ENCODE results near the gene HIP1. TPM values are rescaled to one million over a fixed set of nuclear protein-coding genes. Genes with fewer than 3 reads are reported as not detected.
A peak's percentile ranks its signal among the peaks of the same experiment; 100 is the strongest.
"Not testable (repeated sequence)": the region's sequence is repeated elsewhere in the genome, so short reads cannot be mapped to it uniquely, and the experiment has no call there.

Gene HIP1
- total RNA-seq, 1 donor from 2014 or later: 16.5 TPM

DNA sequence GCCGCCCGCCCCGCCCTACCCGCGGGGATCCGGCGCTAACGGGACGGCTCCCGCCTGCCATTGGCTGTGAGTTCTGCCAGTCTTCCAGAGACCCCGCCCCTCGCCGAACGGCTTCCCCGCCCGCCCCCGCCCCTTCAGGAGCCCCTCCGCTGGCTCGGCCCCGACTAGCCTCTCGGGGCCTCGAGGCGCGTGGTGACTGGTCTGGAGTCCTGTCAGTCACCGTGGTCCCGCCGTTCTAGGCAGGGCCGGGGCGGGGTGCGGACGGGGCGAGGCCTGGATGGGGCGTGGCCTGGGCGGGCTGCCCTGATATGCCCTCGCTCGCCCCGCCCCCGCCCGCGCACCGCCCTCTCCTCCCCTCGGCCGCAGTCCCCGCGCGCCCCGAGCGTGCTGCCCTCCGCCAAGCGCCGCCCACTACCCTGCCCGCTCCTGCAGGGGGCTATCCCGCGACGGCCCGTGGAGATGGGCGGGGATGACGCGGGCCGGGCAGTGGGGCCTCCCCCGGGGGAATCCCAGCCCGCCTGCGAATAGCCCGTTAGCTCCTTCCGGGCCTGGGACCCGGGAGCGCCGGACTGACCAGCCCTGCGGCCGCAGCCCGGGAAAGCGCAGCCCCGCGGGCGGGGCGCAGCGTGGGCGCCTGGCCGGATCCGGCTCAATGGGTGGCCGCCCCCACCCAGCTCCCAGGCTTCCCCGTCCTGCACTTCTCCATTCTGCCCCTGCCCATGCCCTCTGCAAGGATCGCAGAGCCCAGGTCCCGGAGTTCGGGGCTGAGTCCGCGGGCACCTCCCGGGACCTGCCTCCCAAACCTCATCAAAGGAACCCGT lies 444 bp upstream of the HIP1 start:
- DNase-seq: peak; percentile 99

GRCh38 chr7:75737856-75738603 lies 711 bp downstream of the HIP1 start:
- no peak for DNase-seq

- no peak for DNase-seq
These were observed 3.0 kb downstream of the HIP1 start for GRCh38 chr7:75735581-75736350.

GRCh38 chr7:75734586-75735458 lies 3.9 kb downstream of the HIP1 start:
- DNase-seq: no peak

DNA sequence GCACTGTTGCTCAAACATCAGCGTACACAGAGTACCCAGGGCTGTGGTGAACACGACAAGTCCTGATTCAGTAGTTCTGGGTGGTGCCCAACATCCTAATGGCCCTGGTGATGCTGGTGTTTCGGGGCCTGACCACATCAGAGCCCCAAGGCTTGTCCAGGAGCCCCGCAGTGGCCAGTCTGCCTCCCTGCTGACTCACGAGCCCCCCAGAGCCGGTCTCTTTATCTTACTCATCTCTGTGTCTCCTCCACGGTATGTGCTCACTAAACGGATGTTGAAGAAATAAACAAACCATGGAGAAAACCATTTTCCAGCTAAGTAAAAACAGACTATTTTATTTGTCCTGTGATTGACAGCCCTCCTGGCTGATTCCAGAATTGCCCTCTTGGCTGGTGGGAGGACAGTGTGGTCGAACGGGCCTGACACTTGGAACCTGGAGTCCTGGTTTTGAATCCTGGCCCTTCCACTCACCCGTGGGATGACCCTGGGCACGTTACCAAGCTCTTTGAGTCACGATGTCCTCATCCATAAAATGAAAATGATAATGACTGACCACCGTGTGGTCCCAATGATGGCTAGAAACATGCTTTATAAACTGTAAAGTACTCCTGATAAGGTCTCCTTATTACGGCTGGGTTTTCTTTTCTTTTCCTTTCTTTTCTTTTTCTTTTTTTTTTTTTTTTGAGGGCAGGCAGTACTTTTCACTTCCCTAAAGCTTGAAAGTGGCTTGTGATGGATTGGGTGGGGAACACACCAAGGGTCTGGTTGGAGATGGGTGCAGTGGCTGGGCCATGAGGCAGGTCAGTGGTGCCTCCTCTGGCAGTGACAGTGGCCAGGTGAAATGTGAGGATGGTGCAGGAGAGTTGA lies 5.7 kb downstream of the HIP1 start:
- DNase-seq: no peak

DNA sequence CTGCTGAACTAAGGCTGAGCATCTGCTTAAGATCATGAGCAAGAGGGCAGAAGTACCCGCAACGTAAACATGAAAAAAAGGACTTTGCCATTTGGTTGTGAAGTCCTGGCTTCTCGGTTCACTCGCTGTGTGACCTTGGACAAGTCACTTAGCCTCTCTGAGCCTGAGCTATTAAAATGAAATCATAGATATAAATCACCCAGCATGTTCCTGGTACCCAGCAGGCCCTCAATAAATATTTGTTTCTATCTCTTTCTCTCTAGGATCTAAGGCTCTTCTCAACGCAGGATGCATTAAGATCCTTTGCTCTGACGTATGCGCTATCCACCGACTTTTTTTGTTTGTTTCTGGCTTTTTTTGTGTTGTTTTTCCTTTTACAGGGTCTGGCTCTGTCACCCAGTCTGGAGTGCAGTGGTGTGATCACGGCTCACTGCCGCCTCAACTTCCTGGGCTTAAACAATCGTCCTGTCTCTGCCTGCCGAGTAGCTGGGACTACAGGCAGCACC lies 6.7 kb downstream of the HIP1 start:
- no peak for DNase-seq

GRCh38 chr7:75729851-75730274 lies 8.9 kb downstream of the HIP1 start:
- DNase-seq: no peak

DNA sequence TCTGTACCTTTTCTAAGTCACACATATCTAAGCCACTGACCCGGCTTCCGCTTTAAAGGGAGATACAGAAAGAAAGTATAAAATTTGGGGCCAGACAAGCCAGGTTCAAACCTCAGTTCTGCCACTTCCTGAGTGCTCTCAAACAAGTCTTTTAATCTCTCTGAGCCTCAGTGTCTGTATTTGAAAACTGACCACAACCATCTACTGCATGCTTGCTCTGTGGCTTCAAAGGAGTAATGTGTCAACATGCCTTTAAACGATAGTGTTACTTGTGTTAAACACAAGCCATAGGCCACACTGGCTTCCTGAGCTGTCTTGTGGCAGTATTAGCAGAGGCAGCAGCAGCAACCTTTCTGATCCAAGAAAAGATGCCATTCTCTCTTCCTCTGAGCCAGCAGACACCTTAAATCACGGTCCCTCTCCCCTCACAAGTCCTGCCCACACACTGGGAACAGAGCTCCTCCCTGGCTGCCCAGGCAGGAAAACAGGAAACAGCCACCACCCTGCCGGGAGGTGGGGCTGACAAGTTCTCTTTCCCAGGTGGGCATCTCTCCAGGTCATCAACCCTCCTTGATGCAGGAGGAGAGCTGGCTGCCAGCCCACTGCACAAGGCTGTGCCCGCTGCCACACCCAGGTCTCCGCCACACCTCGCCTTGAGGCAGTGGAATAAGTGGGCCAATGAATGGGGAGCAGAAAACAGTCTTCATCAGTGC lies 10.7 kb downstream of the HIP1 start:
- DNase-seq: no peak

- DNase-seq: not testable (repeated sequence)
These were observed 11.4 kb downstream of the HIP1 start for GRCh38 chr7:75727351-75727750.

- no peak for DNase-seq
These were observed 13.4 kb downstream of the HIP1 start for GRCh38 chr7:75725306-75725705.

DNA sequence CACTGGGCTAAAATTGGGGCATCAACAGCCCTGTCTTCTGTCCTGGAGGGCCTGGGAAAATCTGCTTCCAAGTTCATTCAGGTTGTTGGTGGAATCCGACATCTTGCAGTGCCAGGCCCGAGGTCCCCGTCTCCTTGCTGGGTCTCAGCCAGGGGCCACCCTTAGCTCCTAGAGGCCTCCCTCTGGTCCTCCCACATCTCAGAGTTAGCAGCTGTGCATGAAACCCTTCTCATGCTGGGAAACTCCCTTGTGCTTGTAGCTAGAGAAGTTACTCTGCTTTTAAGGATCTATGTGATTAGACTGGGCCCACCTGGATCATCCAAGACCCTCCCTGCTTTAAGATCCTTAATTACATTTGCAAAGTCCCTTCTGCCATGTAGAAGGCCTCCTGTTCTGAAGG lies 15.3 kb downstream of the HIP1 start:
- DNase-seq: no peak

DNA sequence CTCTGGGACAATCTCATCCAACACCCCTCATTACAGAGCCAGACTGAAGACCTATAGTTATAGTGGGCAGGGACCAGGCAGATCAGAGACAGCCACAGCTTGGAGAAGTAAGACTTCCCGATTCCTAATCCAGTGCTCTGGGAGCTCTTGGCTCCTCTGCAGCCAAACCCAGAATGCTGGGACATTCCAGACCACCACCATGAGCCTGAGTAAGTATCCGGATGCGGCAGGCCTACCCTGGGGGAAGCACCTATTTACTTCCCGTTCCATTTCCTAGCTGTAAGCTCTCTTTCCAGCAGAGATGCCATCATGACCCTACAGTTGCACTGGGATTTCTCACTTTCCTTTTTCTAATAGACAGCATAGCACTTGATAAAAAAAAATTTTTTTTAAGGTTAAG lies 16.4 kb downstream of the HIP1 start:
- DNase-seq: no peak

- DNase-seq: not testable (repeated sequence)
These were observed 16.8 kb downstream of the HIP1 start for GRCh38 chr7:75721922-75722321.

DNA sequence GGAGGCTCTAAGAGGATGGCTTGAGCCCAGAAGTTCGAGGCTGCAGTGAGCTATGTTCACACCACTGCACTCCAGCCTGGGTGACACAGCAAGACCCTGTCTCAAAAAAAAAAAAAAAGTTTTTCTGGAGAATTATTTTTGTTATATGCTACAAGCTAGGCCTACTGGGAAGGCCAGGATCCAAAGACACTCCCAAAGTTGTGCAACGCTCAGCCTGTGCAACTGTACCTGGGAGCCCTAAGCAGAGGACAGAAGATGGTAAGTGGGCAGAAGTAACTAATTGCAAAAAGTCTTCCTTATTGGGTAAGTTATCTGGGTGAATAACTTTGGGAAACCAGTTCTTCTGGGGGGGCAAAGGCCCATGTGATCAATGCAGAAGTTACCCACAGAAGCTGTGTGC lies 17.3 kb downstream of the HIP1 start:
- DNase-seq: no peak

DNA sequence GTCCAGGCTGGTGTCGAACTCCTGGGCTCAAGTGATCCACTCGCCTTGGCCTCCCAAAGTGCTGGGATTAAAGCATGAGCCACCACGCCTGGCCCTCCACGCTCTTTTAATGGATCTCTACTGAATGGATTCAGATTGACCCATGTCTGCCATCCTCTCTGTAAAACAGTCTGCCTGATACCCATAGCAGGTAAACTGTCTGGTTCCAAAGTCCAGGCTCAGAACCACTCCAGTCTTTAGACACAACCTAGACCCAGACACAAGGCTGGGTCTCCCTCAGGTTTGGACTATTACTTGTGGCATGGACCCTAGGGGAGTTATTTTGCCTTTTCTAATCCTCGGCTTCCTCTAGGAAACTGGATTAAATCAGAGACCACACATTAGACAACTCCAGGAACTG lies 19.1 kb downstream of the HIP1 start:
- no peak for DNase-seq

DNA sequence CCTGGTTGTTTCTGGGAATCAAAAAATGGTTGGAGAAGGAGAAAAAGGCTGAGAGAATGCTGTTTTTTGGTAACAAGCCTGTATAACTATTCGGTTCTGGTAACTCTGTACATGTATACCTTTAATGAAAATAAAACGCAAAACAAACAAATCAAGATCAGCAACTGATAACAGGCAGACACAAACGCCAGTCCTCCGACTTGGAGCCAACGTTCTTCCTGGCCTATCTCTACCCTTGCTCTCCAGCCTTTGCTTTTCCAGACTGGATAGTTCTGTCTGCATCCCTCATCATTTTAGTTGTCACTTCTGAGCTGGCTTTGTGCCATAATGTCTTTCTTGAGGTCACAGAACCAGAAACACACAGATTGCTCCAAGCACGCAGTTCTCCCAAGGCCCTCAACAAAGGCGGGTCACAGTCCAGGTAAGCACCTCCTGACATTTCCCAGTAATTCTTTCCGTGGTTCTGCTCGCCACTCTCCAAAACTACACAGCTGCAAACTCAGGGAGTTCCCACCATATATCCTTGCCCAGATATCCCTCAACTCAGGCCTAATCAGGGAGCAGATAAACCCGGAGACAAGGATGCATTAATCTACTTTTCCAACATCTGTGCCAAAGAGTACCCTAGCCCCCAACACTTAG lies 20.2 kb downstream of the HIP1 start:
- no peak for DNase-seq

DNA sequence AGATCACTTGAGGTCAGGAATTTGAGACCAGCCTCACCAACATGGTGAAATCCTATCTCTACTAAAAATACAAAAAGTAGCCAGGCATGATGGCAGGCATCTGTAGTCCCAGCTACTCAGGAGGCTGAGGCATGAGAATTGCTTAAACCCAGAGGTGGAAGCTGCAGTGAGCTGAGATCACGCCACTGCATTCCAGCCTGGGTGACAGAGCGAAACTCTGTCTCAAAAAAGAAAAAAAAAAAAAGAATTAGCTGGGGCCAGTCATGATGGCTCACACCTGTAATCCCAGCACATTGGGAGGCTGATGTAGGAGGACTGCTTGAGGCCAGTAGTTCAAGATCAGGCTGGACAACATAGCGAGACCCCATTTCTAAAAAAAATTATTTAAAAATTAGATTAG lies 21.0 kb downstream of the HIP1 start:
- not testable (repeated sequence) for DNase-seq

GRCh38 chr7:75716992-75717626 lies 21.6 kb downstream of the HIP1 start:
- DNase-seq: no peak

- DNase-seq: no peak
These were observed 22.9 kb downstream of the HIP1 start for GRCh38 chr7:75715864-75716263.

All from occipital lobe (tissue), 2 donors.